Amniotic epithelial cell (primary cell): ENCODE data around the gene HCN2.

Source experiments
- DNase-seq: peaks from one replicate; pipeline ENCODE4 v3.0.0-alpha.2; 2010; ENCODE audit warnings: low read depth

The HCN2 gene

GRCh38 chr19:589693-590395 is at the start of gene HCN2:
TSS of gene HCN2 (plus strand) at chr19:589881. CDS start at chr19:589946, 65 bp downstream.
- DNase-seq = no peak

GRCh38 chr19:540867-541637 is 48.6 kb upstream of the HCN2 start:
- DNase-seq = no peak

- DNase-seq = no peak
Observed at GRCh38 chr19:541699-542098, 48.0 kb upstream of the HCN2 start.

- DNase-seq = no peak
Observed at GRCh38 chr19:542173-542866, 47.4 kb upstream of the HCN2 start.

- DNase-seq = no peak
Observed at GRCh38 chr19:543910-544608, 45.6 kb upstream of the HCN2 start, which contains the start of gene GZMM. TSS of gene GZMM (plus strand) at chr19:544053. CDS start at chr19:544072, 19 bp downstream.

GRCh38 chr19:547117-547516 is 42.6 kb upstream of the HCN2 start:
- no peak for DNase-seq

GRCh38 chr19:547836-548720 is 41.6 kb upstream of the HCN2 start:
- no peak for DNase-seq

GRCh38 chr19:548886-549830 is 40.5 kb upstream of the HCN2 start:
- no peak for DNase-seq

- DNase-seq = no peak
Observed at GRCh38 chr19:554817-555216, 34.9 kb upstream of the HCN2 start.

- no peak for DNase-seq
Observed at GRCh38 chr19:555474-555808, 34.2 kb upstream of the HCN2 start.

GRCh38 chr19:556611-557382 is 32.9 kb upstream of the HCN2 start:
- no peak for DNase-seq

GRCh38 chr19:558770-559439 is 30.8 kb upstream of the HCN2 start:
- DNase-seq = peak; percentile 76

- DNase-seq = no peak
Observed at GRCh38 chr19:560121-560520, 29.6 kb upstream of the HCN2 start.

GRCh38 chr19:566403-566802 is 23.3 kb upstream of the HCN2 start:
- peak; percentile 100 for DNase-seq

- no peak for DNase-seq
Observed at GRCh38 chr19:566844-567243, 22.8 kb upstream of the HCN2 start.

- no peak for DNase-seq
Observed at GRCh38 chr19:567296-567900, 22.3 kb upstream of the HCN2 start.

- no peak for DNase-seq
Observed at GRCh38 chr19:570251-570686, 19.4 kb upstream of the HCN2 start.

- peak; percentile 33 for DNase-seq
Observed at GRCh38 chr19:570937-571565, 18.6 kb upstream of the HCN2 start.
